ENCODE results near the gene LCE6A.

The LCE6A gene

DNA sequence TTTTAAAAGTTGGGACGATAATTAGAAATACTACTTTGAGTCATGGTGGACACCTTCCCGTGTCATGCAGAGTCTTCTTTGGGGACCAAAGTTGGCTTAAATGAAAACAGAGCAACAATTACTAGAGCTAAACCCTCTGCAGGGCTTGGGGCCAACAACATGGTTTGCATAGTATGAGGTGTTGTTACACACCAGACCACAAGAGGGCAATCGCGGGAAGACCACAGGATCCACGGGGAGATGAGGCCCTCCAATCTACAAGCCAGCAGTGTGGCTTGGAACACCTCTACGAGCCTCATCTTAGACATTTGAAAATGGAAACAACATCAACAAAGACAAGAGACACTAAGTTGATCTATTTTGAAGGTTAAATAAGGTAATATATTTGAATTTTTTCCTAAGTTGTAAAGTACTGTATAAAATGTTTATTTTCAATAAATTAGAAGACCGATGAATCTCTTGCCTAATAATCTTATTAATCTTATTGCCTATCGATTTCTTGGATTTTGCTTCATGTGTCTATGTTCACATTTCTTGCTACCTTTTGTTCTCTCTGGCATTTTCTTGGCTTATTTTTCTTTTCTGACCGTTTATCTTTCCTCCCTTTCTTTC lies 27.3 kb downstream of the LCE6A start:
- TF ChIP-seq, protein P1, sequence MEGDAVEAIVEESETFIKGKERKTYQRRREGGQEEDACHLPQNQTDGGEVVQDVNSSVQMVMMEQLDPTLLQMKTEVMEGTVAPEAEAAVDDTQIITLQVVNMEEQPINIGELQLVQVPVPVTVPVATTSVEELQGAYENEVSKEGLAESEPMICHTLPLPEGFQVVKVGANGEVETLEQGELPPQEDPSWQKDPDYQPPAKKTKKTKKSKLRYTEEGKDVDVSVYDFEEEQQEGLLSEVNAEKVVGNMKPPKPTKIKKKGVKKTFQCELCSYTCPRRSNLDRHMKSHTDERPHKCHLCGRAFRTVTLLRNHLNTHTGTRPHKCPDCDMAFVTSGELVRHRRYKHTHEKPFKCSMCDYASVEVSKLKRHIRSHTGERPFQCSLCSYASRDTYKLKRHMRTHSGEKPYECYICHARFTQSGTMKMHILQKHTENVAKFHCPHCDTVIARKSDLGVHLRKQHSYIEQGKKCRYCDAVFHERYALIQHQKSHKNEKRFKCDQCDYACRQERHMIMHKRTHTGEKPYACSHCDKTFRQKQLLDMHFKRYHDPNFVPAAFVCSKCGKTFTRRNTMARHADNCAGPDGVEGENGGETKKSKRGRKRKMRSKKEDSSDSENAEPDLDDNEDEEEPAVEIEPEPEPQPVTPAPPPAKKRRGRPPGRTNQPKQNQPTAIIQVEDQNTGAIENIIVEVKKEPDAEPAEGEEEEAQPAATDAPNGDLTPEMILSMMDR (IDR thresholded peaks at IDR 0.05; ENCODE audit: borderline replicate concordance, control extremely low read depth, extremely low read depth, insufficient read depth, missing control alignments), result peak; percentile 73
- DNase-seq (ENCODE audit: low spot score), result peak; percentile 72
- in situ Hi-C loops (cut with MboI; ENCODE audit: low sequenced_read_pairs, unreplicated experiment), result loop anchor here (10.0 kb wide), 1 partner anchor 55 kb away; no protein-coding TSS in a partner anchor

DNA sequence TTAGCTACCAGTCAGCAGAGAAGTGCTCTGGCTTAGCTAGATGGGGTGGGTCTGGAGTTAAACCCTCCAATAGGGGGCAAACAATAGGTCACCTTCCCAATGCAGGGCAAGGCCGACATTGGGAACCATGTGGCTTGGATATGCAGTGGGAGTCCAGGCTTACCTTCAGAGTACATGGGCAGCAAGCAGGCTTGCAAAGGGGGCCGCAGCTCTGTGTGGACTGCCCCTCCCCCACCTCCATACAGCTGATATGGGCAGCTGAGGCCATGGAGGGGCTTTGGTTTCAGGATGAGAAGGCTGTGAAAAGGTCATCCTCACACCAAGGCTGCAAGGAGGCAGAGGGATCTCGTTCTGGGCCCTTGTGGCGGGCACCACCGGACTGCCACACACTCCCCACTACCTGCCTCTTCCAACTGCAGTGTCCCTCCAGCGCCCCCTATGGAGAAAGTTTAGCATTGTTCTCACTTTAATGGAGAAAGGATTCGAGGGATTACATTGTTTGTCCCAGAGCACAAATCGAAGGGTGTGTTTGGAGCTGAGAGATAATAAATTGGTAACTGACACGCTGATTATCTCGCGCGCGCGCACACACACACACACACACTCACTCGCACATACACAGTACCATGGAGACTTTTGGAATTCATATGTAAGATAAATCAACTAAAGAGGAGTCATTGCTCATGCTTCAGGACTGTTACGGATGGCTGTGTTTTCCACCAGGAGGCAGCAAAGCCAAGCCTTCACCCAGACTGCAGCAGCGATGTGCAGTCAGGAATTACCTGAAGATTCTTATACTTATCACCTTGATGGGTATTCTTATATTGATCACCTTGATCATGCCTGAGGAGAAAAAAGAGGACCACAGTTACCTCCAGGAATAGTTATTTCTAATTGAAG lies 28.4 kb downstream of the LCE6A start:
- DNase-seq (ENCODE audit: low spot score), result no peak

DNA sequence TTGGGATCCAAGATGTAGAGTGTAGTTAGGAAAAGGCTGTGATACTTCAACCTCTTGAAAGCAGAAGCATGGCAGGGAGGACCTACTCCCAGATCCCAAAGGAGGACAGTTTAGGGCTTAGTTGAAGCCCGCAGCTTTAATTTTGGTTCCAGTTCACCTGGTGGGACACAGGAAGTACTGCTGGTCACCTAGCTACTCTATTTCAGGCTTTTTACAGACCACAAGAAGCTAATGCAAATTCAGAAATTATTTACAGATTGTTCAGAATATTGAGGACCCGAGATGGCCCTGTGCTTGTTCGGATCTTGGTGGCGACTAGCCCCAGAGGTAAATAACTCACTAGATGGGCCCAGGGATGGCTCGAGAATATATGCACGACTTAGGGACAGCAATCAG lies 29.1 kb downstream of the LCE6A start:
- DNase-seq (ENCODE audit: low spot score), result no peak
- in situ Hi-C loops (cut with MboI; ENCODE audit: low sequenced_read_pairs, unreplicated experiment), result loop anchor here (10.0 kb wide), 1 partner anchor 53 kb away; no protein-coding TSS in a partner anchor

More for the DNA sequence above, 28.4 kb downstream of the LCE6A start:
- TF ChIP-seq, protein P1 (IDR thresholded peaks at IDR 0.05; ENCODE audit: borderline replicate concordance, control extremely low read depth, extremely low read depth, insufficient read depth, missing control alignments), result peak; percentile 27
- in situ Hi-C loops (cut with MboI; ENCODE audit: low sequenced_read_pairs, unreplicated experiment), result loop anchor here (10.0 kb wide), 1 partner anchor 54 kb away; no protein-coding TSS in a partner anchor

DNA sequence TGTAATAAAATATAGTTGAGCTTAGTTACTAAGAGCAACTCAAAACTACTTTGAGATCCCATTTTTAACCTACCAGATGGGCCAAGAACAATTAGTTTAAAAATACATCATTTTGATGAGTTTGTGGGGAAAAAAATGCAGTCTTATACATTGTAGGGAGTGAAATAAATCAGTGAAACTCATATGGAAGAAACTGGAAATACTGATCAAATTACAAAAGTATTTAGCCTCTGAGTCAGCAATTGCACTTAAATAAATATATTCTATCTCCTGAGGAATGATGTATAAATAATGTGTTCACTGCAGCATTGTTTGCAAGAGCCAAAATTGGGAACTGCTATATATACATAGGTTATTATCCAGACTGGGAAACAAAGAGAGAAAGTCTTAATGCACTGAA lies 30.8 kb downstream of the LCE6A start:
- TF ChIP-seq, protein P1 (IDR thresholded peaks at IDR 0.05; ENCODE audit: borderline replicate concordance, control extremely low read depth, extremely low read depth, insufficient read depth, missing control alignments), result no peak
- in situ Hi-C loops (cut with MboI; ENCODE audit: low sequenced_read_pairs, unreplicated experiment), result loop anchor here (10.0 kb wide), 1 partner anchor 51 kb away; no protein-coding TSS in a partner anchor
- no peak for DNase-seq (ENCODE audit: low spot score)

More for the DNA sequence above, 29.1 kb downstream of the LCE6A start:
- TF ChIP-seq, protein P1 (IDR thresholded peaks at IDR 0.05; ENCODE audit: borderline replicate concordance, control extremely low read depth, extremely low read depth, insufficient read depth, missing control alignments), result no peak

DNA sequence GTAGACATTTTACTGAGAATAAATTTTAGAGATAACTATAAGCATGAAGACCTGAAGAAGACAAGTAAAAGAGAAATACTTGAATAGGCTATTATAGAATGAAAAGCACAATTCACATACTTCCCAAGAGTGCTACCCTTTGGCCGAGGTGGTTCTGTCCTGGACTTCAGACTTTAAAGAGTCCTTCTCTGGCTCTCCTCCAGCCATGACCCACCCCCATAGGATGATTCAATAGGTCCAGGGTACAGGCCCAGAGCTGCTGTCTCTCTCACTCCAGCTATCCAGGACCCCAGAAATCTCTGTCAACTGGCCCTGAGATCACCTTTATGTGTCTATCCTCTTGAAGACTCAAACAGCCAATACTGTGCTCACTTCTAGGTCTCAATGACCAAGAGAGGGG lies 34.2 kb downstream of the LCE6A start:
- TF ChIP-seq, protein P1 (IDR thresholded peaks at IDR 0.05; ENCODE audit: borderline replicate concordance, control extremely low read depth, extremely low read depth, insufficient read depth, missing control alignments), result no peak
- in situ Hi-C loops (cut with MboI; ENCODE audit: low sequenced_read_pairs, unreplicated experiment), result loop anchor here (10.0 kb wide), 1 partner anchor 48 kb away; no protein-coding TSS in a partner anchor
- no peak for DNase-seq (ENCODE audit: low spot score)

DNA sequence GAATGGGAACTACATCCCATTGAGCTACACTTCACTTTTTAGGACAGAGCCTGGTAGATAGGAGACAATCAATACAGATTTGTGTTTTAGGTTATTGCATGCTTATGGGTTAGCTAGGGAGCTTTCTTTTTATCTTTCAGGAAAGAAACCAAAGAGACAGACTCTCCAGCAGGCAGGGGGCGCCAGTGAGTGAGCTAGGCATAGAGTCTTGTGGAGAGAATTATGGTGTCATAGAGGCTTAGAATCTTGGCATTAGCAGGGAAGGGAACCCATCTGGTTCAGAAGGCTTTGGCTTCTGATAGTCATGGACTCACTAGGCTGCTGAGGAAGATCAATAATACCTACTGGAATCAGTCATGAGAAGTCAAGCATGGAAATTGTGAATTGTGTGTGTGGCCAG lies 35.4 kb downstream of the LCE6A start, which contains the start of gene SMCP:
Gene SMCP, plus strand, starts transcription at position 281 of the 400 bp plus-strand sequence. CDS start 6,101 bp downstream, outside the sequence.
- TF ChIP-seq, protein P1 (IDR thresholded peaks at IDR 0.05; ENCODE audit: borderline replicate concordance, control extremely low read depth, extremely low read depth, insufficient read depth, missing control alignments), result peak; percentile 20
- DNase-seq (ENCODE audit: low spot score), result no peak
- in situ Hi-C loops (cut with MboI; ENCODE audit: low sequenced_read_pairs, unreplicated experiment), result loop anchor here (10.0 kb wide), 1 partner anchor 47 kb away; no protein-coding TSS in a partner anchor

Measured in GM13976 (cell line).